ENCODE measurements around the gene CCDC81.

The CCDC81 gene
- long read RNA-seq = 0 reads

DNA sequence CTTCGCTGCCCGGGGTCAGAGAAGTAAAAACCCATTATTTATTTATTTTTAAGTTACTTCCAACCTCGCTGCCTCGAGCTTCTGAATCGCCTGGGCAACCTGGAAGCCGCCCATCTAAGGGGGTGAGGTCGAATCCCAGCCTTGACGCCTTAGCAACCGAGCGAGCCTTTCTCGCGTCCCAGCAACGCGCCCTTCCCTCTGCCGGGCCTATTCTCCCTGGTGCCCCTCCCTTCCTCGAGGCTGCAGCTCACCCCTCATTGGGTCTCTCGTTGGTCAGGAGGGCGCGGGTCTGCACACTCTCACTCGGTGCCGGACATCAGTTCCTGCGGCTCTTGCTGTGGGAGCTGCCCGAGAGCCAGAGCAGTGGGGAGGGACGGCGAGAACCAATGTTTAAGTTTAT lies at the start of gene CCDC81:
TSS of gene CCDC81 (plus strand) at position 302 of the 400 bp plus-strand sequence. CDS start 277 bp downstream, outside the sequence.
- no peak within 1 kb of the TSS for H3K4me3 ChIP-seq (replicated peaks; ENCODE audit: insufficient read depth, low read length)
- TF ChIP-seq GABPA (IDR thresholded peaks at IDR 0.05; ENCODE audit: low read depth) (no peak), POLR2AphosphoS5 (IDR thresholded peaks at IDR 0.05; ENCODE audit: low read depth) (no peak), SPI1 (IDR thresholded peaks at IDR 0.05; ENCODE audit: borderline replicate concordance, low read depth) (no peak)
- TF ChIP-seq, protein P1, sequence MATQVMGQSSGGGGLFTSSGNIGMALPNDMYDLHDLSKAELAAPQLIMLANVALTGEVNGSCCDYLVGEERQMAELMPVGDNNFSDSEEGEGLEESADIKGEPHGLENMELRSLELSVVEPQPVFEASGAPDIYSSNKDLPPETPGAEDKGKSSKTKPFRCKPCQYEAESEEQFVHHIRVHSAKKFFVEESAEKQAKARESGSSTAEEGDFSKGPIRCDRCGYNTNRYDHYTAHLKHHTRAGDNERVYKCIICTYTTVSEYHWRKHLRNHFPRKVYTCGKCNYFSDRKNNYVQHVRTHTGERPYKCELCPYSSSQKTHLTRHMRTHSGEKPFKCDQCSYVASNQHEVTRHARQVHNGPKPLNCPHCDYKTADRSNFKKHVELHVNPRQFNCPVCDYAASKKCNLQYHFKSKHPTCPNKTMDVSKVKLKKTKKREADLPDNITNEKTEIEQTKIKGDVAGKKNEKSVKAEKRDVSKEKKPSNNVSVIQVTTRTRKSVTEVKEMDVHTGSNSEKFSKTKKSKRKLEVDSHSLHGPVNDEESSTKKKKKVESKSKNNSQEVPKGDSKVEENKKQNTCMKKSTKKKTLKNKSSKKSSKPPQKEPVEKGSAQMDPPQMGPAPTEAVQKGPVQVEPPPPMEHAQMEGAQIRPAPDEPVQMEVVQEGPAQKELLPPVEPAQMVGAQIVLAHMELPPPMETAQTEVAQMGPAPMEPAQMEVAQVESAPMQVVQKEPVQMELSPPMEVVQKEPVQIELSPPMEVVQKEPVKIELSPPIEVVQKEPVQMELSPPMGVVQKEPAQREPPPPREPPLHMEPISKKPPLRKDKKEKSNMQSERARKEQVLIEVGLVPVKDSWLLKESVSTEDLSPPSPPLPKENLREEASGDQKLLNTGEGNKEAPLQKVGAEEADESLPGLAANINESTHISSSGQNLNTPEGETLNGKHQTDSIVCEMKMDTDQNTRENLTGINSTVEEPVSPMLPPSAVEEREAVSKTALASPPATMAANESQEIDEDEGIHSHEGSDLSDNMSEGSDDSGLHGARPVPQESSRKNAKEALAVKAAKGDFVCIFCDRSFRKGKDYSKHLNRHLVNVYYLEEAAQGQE (IDR thresholded peaks at IDR 0.05; ENCODE audit: insufficient replicate concordance, low read depth) = no peak
- TF ChIP-seq, protein P2, sequence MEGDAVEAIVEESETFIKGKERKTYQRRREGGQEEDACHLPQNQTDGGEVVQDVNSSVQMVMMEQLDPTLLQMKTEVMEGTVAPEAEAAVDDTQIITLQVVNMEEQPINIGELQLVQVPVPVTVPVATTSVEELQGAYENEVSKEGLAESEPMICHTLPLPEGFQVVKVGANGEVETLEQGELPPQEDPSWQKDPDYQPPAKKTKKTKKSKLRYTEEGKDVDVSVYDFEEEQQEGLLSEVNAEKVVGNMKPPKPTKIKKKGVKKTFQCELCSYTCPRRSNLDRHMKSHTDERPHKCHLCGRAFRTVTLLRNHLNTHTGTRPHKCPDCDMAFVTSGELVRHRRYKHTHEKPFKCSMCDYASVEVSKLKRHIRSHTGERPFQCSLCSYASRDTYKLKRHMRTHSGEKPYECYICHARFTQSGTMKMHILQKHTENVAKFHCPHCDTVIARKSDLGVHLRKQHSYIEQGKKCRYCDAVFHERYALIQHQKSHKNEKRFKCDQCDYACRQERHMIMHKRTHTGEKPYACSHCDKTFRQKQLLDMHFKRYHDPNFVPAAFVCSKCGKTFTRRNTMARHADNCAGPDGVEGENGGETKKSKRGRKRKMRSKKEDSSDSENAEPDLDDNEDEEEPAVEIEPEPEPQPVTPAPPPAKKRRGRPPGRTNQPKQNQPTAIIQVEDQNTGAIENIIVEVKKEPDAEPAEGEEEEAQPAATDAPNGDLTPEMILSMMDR (IDR thresholded peaks at IDR 0.05; ENCODE audit: insufficient read depth, low read length) = no peak
- no peak for DNase-seq (ENCODE audit: low read depth in 1 of 2, low spot score in 1 of 2)

DNA sequence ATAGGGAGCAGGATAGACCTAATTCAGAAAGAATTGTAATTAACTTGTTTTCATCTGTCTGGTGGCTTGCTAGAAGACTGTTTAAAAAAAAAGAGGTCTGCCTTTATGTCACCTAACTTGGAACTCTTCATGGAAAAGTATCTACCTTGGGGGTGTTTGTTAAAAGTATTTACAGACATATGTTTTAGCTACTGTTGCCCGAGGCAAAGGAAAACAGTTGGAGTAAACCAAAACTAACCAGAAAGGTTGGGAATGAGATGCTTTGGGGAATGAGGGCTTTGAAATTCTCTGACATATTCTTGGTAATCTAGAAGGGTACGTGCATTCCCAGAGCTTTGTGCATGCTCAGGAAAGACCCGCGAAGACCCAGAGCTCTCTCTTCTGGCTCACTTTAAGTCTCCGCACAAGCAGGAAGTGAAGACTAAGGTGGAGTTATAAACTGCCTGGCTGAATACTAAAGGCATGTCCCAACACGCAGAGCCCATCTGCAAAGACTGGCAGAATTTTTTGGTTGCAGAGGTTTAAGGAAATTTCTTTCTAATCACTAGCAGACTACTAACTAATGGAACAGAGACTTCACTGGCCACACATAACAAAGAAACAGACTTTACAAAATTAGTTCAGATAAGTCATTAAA lies 39.4 kb upstream of the CCDC81 start:
- DNase-seq (ENCODE audit: low read depth in 1 of 2, low spot score in 1 of 2) = no peak
- H3K27me3 ChIP-seq (ENCODE audit: insufficient read depth, poor library complexity, severe bottlenecking) = no peaks in the 10 kb centered on the region
- TF ChIP-seq POLR2AphosphoS5 (IDR thresholded peaks at IDR 0.05; ENCODE audit: low read depth) (no peak), GABPA (IDR thresholded peaks at IDR 0.05; ENCODE audit: low read depth) (no peak), SPI1 (IDR thresholded peaks at IDR 0.05; ENCODE audit: borderline replicate concordance, low read depth) (no peak)
- TF ChIP-seq, protein P1 (IDR thresholded peaks at IDR 0.05; ENCODE audit: insufficient replicate concordance, low read depth) = no peak
- TF ChIP-seq, protein P2 (IDR thresholded peaks at IDR 0.05; ENCODE audit: insufficient read depth, low read length) = no peak
- H3K4me3 ChIP-seq (replicated peaks; ENCODE audit: insufficient read depth, low read length) = no peak overlapping the region
- H3K27ac ChIP-seq (replicated peaks) = no peak overlapping the region

More for the DNA sequence above, at the start of gene CCDC81:
- H3K27me3 ChIP-seq (ENCODE audit: insufficient read depth, poor library complexity, severe bottlenecking) = no peaks in the 10 kb centered on the region
- no peak within 1 kb of the TSS for H3K27ac ChIP-seq (replicated peaks)

DNA sequence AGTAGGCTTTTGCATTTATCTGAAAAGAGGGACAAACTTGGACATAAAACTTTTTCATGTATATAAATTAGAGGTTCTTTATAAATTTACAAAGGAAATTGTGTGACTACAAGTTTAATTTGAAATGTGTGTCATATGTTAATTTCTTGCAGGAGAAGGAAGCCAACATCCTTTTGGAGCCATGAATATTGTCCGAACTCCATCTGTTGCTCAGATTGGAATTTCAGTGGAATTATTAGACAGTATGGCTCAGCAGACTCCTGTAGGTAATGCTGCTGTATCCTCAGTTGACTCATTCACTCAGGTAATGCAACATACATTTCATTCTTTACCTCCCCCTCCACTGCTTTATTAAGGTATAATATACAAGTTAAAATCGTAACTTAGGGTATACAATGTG lies 37.5 kb upstream of the CCDC81 start:
- no peak for TF ChIP-seq GABPA (IDR thresholded peaks at IDR 0.05; ENCODE audit: low read depth)
- TF ChIP-seq SPI1 (IDR thresholded peaks at IDR 0.05; ENCODE audit: borderline replicate concordance, low read depth) = no peak
- no peak for TF ChIP-seq POLR2AphosphoS5 (IDR thresholded peaks at IDR 0.05; ENCODE audit: low read depth)
- TF ChIP-seq, protein P2 (IDR thresholded peaks at IDR 0.05; ENCODE audit: insufficient read depth, low read length) = no peak
- TF ChIP-seq, protein P1 (IDR thresholded peaks at IDR 0.05; ENCODE audit: insufficient replicate concordance, low read depth) = no peak
- H3K4me3 ChIP-seq (replicated peaks; ENCODE audit: insufficient read depth, low read length) = no peak overlapping the region
- no peak for DNase-seq (ENCODE audit: low read depth in 1 of 2, low spot score in 1 of 2)
- H3K27ac ChIP-seq (replicated peaks) = no peak overlapping the region
- H3K27me3 ChIP-seq (ENCODE audit: insufficient read depth, poor library complexity, severe bottlenecking) = no peaks in the 10 kb centered on the region
